ENCODE measurements around the gene PSMA2.

- no peak for TF ChIP-seq CTCF (IDR thresholded peaks at IDR 0.05)
- no peak for TF ChIP-seq POLR2A (IDR thresholded peaks at IDR 0.05)
Measured at GRCh38 chr7:42886893-42887505, 45.0 kb downstream of the PSMA2 start.

Data from uterus (tissue), 2 donors.